Transverse colon (tissue), 3 donors: Measurements from ENCODE around the gene ASXL2.

Source experiments
- POLR2A ChIP-seq: fragments of 450-650 bp; IDR thresholded peaks from one replicate; pipeline ENCODE4 v1.6.1; 2016; ENCODE audit warnings: antibody characterized with exemption, mild to moderate bottlenecking, moderate library complexity
- TF ChIP-seq, protein P1 (sequence below), 5 experiments: fragments of 200-600 bp in 3 of 5; fragments of 450-650 bp in 2 of 5; sonication (generic) in 3 of 5; IDR thresholded peaks; 1 replicate in 2 of 5; 2 replicates in 3 of 5; pipeline ENCODE4 v1.5.1; 2016 to 2017; ENCODE audit warnings: antibody characterized with exemption in 5 of 5, inconsistent platforms in 3 of 5, mild to moderate bottlenecking in 2 of 5, moderate library complexity in 1 of 5

DNA sequence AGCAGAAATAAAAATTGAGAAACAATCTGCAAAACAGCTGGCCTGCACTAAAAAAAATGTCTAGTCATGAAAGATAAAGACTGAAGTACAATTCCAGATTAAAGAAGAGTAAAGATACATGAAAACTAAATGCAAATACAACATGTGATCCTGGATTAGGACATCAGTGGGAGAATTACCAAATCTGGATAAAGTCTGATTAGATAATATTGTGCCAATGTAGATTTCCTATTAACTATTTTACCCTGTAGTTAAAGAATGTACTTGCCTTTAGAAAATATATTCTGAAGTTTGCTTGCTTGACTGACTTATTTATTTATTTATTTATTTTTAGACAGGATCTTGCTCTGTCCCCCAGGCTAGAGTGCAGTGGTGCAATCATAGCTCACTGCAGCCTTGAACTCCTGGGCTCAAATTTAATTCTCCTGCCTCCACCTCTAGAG, 58.7 kb downstream of the ASXL2 start:
- TF ChIP-seq, protein P1, sequence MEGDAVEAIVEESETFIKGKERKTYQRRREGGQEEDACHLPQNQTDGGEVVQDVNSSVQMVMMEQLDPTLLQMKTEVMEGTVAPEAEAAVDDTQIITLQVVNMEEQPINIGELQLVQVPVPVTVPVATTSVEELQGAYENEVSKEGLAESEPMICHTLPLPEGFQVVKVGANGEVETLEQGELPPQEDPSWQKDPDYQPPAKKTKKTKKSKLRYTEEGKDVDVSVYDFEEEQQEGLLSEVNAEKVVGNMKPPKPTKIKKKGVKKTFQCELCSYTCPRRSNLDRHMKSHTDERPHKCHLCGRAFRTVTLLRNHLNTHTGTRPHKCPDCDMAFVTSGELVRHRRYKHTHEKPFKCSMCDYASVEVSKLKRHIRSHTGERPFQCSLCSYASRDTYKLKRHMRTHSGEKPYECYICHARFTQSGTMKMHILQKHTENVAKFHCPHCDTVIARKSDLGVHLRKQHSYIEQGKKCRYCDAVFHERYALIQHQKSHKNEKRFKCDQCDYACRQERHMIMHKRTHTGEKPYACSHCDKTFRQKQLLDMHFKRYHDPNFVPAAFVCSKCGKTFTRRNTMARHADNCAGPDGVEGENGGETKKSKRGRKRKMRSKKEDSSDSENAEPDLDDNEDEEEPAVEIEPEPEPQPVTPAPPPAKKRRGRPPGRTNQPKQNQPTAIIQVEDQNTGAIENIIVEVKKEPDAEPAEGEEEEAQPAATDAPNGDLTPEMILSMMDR (IDR thresholded peaks at IDR 0.05), result no peak
- TF ChIP-seq POLR2A, result no peak
